ENCODE data around the gene HCN2.
"Not testable (repeated sequence)": the region's sequence is repeated elsewhere in the genome, so short reads cannot be mapped to it uniquely, and the experiment has no call there.

Gene HCN2

DNA sequence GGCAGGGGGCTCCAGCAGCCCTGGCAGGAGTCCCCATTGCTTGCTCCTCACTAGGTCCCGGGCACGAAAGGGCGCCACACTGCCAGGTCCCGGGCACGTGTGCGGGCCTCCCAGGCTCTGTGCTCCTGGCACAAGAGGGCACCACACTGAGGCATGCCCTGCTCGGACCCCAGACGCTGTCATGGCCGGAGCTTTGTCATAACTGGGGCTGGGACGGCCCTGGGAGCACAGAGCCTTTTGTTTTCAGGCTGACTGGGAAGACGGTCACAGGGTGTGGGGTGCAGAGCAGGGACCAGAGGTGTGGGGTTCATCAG, 9.9 kb upstream of the HCN2 start:
- Histone ChIP-seq H3K27ac (ENCODE audit: low read length) (no peak overlapping the region), H3K27me3 (ENCODE audit: control insufficient read depth in 1 of 2, insufficient read depth in 2 of 2, low read length in 2 of 2) (peaks cover 0 to 4% of the 10 kb centered on the region in 2 donors), H3K9me3 (ENCODE audit: control insufficient read depth in 2 of 2, low read length in 2 of 2) (no peaks in the 10 kb centered on the region), H3K4me3 (ENCODE audit: low read length in 2 of 2) (no peak overlapping the region), H3K9ac (ENCODE audit: low read length in 2 of 2) (no peak overlapping the region), H3K36me3 (ENCODE audit: control insufficient read depth in 2 of 2, insufficient read depth in 2 of 2, low read length in 2 of 2) (peaks cover 9 to 16% of the 10 kb centered on the region in 2 donors), H3K4me1 (ENCODE audit: control insufficient read depth, insufficient read depth, low read length) (peaks cover 21% of the 10 kb centered on the region)

DNA sequence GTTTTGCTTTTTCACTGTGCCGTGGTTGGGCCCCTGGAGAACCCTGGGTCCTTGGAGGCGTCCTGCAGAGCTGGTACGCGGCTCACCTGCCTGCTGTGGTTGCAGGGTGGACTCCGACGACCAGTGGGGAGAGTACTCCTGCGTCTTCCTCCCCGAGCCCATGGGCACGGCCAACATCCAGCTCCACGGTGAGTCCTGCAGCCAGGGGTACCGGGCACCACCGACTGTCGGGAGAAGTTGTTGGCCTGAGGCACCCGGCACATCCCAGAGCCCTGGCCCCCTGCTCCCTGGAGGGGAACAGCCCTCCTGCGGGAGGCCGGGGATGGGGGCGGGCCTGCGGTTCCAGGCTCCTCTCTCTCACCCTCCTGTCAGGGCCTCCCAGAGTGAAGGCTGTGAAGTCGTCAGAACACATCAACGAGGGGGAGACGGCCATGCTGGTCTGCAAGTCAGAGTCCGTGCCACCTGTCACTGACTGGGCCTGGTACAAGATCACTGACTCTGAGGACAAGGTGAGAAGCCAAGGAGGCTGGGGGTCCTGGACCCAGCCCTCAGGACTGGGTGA, 9.3 kb upstream of the HCN2 start:
- Histone ChIP-seq H3K27me3 (ENCODE audit: control insufficient read depth in 1 of 2, insufficient read depth in 2 of 2, low read length in 2 of 2) (peaks cover 0 to 4% of the 10 kb centered on the region in 2 donors), H3K4me1 (ENCODE audit: control insufficient read depth, insufficient read depth, low read length) (peaks cover 16% of the 10 kb centered on the region), H3K36me3 (ENCODE audit: control insufficient read depth in 2 of 2, insufficient read depth in 2 of 2, low read length in 2 of 2) (peaks cover 9 to 16% of the 10 kb centered on the region in 2 donors), H3K9me3 (ENCODE audit: control insufficient read depth in 2 of 2, low read length in 2 of 2) (no peaks in the 10 kb centered on the region), H3K4me3 (ENCODE audit: low read length in 2 of 2) (no peak overlapping the region), H3K9ac (ENCODE audit: low read length in 2 of 2) (no peak overlapping the region), H3K27ac (ENCODE audit: low read length) (no peak overlapping the region)

DNA sequence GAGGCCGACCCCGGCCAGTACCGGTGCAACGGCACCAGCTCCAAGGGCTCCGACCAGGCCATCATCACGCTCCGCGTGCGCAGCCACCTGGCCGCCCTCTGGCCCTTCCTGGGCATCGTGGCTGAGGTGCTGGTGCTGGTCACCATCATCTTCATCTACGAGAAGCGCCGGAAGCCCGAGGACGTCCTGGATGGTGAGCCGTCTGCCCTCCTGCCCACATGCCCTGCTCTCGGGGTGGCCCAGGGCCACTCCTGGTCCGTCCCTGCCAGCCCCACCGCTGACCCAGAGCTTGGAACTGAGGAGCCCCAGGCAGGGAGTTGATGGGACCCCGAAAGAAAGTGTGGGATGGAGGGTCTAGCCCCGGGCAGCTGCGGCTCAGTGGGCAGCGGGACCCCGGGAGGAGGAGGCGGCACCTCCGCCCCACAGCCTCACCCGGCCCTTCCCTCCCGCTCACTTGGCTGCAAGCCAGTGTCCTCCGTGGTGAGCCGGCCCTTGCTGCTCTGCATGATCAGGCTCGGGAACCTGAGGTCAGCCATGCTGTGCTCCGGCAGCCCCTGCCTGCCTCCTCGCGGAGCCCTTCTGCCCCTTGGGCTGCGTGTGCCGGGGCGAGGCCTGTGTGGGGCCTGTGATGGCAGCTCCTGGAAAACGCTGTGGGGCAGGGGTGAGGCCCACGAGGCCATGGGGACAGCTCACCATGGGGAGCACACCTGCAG, 8.1 kb upstream of the HCN2 start:
- peaks cover 0 to 8% of the 10 kb centered on the region in 2 donors for H3K27me3 ChIP-seq (ENCODE audit: control insufficient read depth in 1 of 2, insufficient read depth in 2 of 2, low read length in 2 of 2)
- peaks cover 6% of the 10 kb centered on the region for H3K4me1 ChIP-seq (ENCODE audit: control insufficient read depth, insufficient read depth, low read length)
- H3K36me3 ChIP-seq (ENCODE audit: control insufficient read depth in 2 of 2, insufficient read depth in 2 of 2, low read length in 2 of 2) = peaks cover 9 to 16% of the 10 kb centered on the region in 2 donors
- no peak overlapping the region for H3K9ac ChIP-seq (ENCODE audit: low read length in 2 of 2)
- no peak overlapping the region for H3K4me3 ChIP-seq (ENCODE audit: low read length in 2 of 2)
- H3K9me3 ChIP-seq (ENCODE audit: control insufficient read depth in 2 of 2, low read length in 2 of 2) = no peaks in the 10 kb centered on the region
- H3K27ac ChIP-seq (ENCODE audit: low read length) = no peak overlapping the region

DNA sequence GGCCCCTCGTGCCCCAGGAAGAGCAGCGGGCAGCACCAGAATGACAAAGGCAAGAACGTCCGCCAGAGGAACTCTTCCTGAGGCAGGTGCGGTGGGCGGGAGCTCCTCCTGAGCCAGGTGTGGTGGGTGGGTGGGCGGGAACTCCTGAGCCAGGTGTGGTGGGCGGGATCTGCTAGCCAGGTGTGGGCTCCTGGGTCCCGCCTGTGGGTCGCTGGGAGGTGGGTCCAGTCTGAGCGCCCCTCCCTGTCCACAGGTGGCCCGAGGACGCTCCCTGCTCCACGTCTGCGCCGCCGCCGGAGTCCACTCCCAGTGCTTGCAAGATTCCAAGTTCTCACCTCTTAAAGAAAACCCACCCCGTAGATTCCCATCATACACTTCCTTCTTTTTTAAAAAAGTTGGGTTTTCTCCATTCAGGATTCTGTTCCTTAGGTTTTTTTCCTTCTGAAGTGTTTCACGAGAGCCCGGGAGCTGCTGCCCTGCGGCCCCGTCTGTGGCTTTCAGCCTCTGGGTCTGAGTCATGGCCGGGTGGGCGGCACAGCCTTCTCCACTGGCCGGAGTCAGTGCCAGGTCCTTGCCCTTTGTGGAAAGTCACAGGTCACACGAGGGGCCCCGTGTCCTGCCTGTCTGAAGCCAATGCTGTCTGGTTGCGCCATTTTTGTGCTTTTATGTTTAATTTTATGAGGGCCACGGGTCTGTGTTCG, 7.0 kb upstream of the HCN2 start:
- Histone ChIP-seq H3K36me3 (ENCODE audit: control insufficient read depth in 2 of 2, insufficient read depth in 2 of 2, low read length in 2 of 2) (peaks cover 9 to 16% of the 10 kb centered on the region in 2 donors), H3K27ac (ENCODE audit: low read length) (no peak overlapping the region), H3K4me1 (ENCODE audit: control insufficient read depth, insufficient read depth, low read length) (no peaks in the 10 kb centered on the region), H3K4me3 (ENCODE audit: low read length in 2 of 2) (no peak overlapping the region), H3K9me3 (ENCODE audit: control insufficient read depth in 2 of 2, low read length in 2 of 2) (no peaks in the 10 kb centered on the region), H3K9ac (ENCODE audit: low read length in 2 of 2) (no peak overlapping the region), H3K27me3 (ENCODE audit: control insufficient read depth in 1 of 2, insufficient read depth in 2 of 2, low read length in 2 of 2) (peaks cover 0 to 8% of the 10 kb centered on the region in 2 donors)

DNA sequence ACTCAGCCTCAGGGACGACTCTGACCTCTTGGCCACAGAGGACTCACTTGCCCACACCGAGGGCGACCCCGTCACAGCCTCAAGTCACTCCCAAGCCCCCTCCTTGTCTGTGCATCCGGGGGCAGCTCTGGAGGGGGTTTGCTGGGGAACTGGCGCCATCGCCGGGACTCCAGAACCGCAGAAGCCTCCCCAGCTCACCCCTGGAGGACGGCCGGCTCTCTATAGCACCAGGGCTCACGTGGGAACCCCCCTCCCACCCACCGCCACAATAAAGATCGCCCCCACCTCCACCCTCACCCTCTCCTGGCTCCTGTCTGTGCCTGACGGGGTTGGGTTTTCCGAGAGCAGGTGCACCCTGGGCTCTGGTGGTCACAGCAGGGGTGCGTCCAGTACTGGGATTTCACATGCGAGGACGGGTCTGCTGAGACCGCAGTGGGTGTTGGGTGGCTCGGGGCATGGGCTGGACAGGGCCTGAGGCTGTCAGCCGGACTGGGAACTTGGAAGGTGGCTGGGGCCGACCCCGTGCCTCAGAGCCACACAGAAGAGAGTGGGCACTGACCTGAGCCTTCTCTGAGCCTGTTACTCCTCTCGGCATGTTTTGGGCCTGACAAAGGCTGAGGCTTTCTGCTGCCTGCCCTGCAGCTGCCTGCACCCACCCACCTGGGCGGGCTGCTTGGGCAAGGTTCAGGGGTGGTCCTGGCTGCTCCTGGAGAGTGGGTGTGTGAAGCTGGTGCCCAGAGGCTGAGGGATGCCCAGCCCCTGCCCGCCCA, 6.3 kb upstream of the HCN2 start:
- Histone ChIP-seq H3K27me3 (ENCODE audit: control insufficient read depth in 1 of 2, insufficient read depth in 2 of 2, low read length in 2 of 2) (peaks cover 3 to 12% of the 10 kb centered on the region in 2 donors), H3K4me1 (ENCODE audit: control insufficient read depth, insufficient read depth, low read length) (peaks cover 3% of the 10 kb centered on the region), H3K9me3 (ENCODE audit: control insufficient read depth in 2 of 2, low read length in 2 of 2) (no peaks in the 10 kb centered on the region), H3K27ac (ENCODE audit: low read length) (no peak overlapping the region), H3K4me3 (ENCODE audit: low read length in 2 of 2) (no peak overlapping the region), H3K9ac (ENCODE audit: low read length in 2 of 2) (no peak overlapping the region), H3K36me3 (ENCODE audit: control insufficient read depth in 2 of 2, insufficient read depth in 2 of 2, low read length in 2 of 2) (peaks cover 9 to 16% of the 10 kb centered on the region in 2 donors)

DNA sequence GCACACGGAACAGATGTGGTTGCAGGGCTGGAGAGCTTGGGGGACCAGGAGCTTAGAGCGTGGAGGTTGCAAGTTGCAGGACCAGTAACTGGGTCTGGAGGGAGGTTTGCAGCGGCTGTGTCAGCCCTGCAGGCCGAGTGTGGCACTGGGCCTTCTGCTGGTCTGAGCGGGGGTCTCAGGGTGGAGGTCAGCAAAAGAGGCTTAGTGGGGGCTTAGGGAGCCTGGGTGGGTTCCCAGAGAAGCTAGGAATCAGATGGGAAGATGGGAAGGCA, 5.8 kb upstream of the HCN2 start:
- Histone ChIP-seq H3K27me3 (ENCODE audit: control insufficient read depth in 1 of 2, insufficient read depth in 2 of 2, low read length in 2 of 2) (peaks cover 7 to 16% of the 10 kb centered on the region in 2 donors), H3K4me3 (ENCODE audit: low read length in 2 of 2) (no peak overlapping the region), H3K4me1 (ENCODE audit: control insufficient read depth, insufficient read depth, low read length) (peaks cover 7% of the 10 kb centered on the region), H3K9me3 (ENCODE audit: control insufficient read depth in 2 of 2, low read length in 2 of 2) (no peaks in the 10 kb centered on the region), H3K36me3 (ENCODE audit: control insufficient read depth in 2 of 2, insufficient read depth in 2 of 2, low read length in 2 of 2) (peaks cover 9 to 16% of the 10 kb centered on the region in 2 donors), H3K9ac (ENCODE audit: low read length in 2 of 2) (no peak overlapping the region), H3K27ac (ENCODE audit: low read length) (no peak overlapping the region)

DNA sequence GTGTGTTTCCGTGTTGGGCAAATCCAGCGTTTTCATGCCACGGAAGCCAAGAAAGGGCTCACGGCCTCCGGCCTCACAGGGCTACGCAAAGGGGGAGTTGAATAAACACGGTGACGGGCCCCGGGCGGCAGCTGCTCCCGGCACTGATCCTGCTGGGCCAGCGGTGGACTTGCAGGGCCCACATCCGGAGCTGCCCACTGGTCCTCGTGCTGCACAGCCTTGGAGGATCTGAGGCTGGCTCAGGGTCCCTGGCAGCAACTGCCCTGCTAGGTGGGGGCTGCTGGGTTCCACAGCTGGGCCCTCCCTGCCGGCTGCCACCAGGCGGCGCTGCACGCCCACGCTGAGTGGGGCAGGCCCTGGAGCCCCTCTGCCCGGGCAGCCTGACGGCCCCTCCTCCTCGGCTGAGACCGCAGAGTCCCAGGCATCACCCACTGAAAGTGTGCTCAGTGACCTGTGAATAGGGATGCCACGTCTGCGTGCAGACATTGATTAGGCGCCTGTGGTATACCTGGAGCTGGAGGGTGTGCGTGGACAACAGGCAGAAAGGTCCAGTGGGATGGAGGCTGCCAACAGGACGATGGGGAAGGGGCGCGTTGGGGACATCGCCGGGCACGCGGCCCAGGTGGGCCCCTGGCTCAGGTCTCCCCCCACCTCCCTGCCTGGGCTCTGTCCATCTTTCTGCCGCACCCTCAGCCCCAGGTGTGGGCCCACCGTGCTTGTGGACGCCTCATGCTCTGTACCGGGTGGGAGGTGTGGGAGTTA, 5.3 kb upstream of the HCN2 start:
- Histone ChIP-seq H3K27me3 (ENCODE audit: control insufficient read depth in 1 of 2, insufficient read depth in 2 of 2, low read length in 2 of 2) (peaks cover 11 to 21% of the 10 kb centered on the region in 2 donors), H3K9me3 (ENCODE audit: control insufficient read depth in 2 of 2, low read length in 2 of 2) (no peaks in the 10 kb centered on the region), H3K36me3 (ENCODE audit: control insufficient read depth in 2 of 2, insufficient read depth in 2 of 2, low read length in 2 of 2) (peaks cover 9 to 16% of the 10 kb centered on the region in 2 donors), H3K4me3 (ENCODE audit: low read length in 2 of 2) (no peak overlapping the region), H3K4me1 (ENCODE audit: control insufficient read depth, insufficient read depth, low read length) (peaks cover 12% of the 10 kb centered on the region), H3K27ac (ENCODE audit: low read length) (no peak overlapping the region), H3K9ac (ENCODE audit: low read length in 2 of 2) (no peak overlapping the region)

DNA sequence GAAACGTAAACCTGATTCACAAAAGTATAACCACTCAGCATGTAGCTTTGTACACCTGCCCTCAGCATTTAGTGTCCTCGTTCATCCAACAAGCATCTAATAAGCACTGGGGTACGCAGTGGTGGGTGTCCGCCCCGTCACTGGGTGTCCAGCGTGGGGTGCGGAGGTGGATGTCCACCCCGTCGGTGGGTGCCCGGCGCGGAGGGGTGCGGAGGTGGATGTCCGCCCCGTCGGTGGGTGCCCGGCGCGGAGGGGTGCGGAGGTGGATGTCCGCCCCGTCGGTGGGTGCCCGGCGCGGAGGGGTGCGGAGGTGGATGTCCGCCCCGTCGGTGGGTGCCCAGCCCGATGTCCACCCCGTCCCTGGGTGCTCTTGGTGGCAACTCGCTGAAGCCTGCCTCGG, 4.5 kb upstream of the HCN2 start:
- Histone ChIP-seq H3K36me3 (ENCODE audit: control insufficient read depth in 2 of 2, insufficient read depth in 2 of 2, low read length in 2 of 2) (peaks cover 9 to 16% of the 10 kb centered on the region in 2 donors), H3K27me3 (ENCODE audit: control insufficient read depth in 1 of 2, insufficient read depth in 2 of 2, low read length in 2 of 2) (peaks cover 11 to 22% of the 10 kb centered on the region in 2 donors), H3K4me1 (ENCODE audit: control insufficient read depth, insufficient read depth, low read length) (peaks cover 14% of the 10 kb centered on the region)
- H3K27ac ChIP-seq (ENCODE audit: low read length); H3K9ac ChIP-seq (ENCODE audit: low read length in 2 of 2); H3K9me3 ChIP-seq (ENCODE audit: control insufficient read depth in 2 of 2, low read length in 2 of 2); H3K4me3 ChIP-seq (ENCODE audit: low read length in 2 of 2): not testable (repeated sequence)

DNA sequence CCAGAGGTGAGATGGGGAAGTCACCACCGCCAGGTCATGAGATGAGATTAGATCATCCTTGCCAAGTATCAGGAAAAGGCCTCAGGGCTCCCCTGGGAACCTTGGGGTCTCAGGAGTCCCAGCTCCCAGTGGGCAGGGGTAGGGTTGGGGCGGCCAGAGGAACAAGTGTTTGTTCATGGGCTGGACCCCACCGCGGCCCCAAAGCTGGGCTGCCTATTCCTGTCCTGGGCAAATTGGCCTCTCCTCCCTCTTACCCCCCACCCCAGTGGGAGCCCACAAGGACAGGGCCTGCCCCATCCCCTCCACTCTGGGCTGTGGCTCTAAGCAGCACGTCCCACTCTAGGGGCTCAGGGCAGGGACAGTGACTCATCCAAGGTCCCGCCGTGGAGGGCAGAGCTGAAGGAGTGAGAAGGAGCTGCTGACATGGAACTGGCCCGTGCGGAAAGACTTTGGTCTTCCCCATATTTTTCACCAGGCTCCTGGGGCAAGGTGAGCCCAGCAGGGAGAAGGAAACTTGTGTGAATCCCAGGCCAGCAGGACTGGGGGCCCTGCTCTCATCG, 4.0 kb upstream of the HCN2 start:
- peaks cover 15% of the 10 kb centered on the region for H3K4me1 ChIP-seq (ENCODE audit: control insufficient read depth, insufficient read depth, low read length)
- H3K9ac ChIP-seq (ENCODE audit: low read length in 2 of 2) = no peak overlapping the region
- peaks cover 11 to 25% of the 10 kb centered on the region in 2 donors for H3K27me3 ChIP-seq (ENCODE audit: control insufficient read depth in 1 of 2, insufficient read depth in 2 of 2, low read length in 2 of 2)
- H3K27ac ChIP-seq (ENCODE audit: low read length) = no peak overlapping the region
- H3K4me3 ChIP-seq (ENCODE audit: low read length in 2 of 2) = no peak overlapping the region
- peaks cover 9 to 16% of the 10 kb centered on the region in 2 donors for H3K36me3 ChIP-seq (ENCODE audit: control insufficient read depth in 2 of 2, insufficient read depth in 2 of 2, low read length in 2 of 2)
- no peaks in the 10 kb centered on the region for H3K9me3 ChIP-seq (ENCODE audit: control insufficient read depth in 2 of 2, low read length in 2 of 2)

DNA sequence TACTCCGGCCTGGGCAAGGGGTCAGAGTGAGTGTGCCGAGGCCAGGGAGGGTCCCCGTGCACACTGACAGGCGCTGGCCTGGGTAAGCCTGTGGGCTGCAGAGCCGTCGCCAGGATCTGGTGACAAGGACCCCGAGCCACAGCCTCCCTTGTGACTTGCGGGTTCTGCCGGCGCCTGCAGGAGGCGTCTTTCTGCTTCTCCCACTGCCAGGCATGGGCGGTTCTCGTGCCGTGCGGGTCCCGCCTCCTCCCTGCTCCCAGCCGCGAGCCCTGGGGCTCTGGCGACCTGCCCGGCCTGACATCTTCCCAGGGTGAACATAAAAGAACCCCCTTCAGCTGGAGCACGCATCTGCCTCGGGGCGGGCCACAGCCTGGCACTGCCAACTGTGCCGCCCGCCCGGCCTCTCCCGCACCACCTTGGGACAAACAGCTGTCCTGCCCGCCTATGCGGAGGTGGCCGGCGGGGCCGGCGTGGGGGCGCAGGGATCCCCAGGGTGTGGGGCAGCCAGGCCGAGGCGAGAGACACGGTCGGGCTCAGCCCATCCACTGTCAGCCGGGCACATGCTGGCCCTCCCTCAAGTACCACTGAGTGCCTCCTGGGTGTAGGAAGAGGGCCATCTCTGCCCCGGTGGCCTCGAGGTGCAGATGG, 1.5 kb upstream of the HCN2 start:
- H3K27ac ChIP-seq (ENCODE audit: low read length) = no peak overlapping the region

More for the DNA sequence above, 1.5 kb upstream of the HCN2 start:
- Histone ChIP-seq H3K27me3 (ENCODE audit: control insufficient read depth in 1 of 2, insufficient read depth in 2 of 2, low read length in 2 of 2) (peaks cover 27 to 48% of the 10 kb centered on the region in 2 donors), H3K9ac (ENCODE audit: low read length in 2 of 2) (no peak overlapping the region), H3K9me3 (ENCODE audit: control insufficient read depth in 2 of 2, low read length in 2 of 2) (no peaks in the 10 kb centered on the region), H3K36me3 (ENCODE audit: control insufficient read depth in 2 of 2, insufficient read depth in 2 of 2, low read length in 2 of 2) (no peaks in the 10 kb centered on the region), H3K4me1 (ENCODE audit: control insufficient read depth, insufficient read depth, low read length) (peaks cover 18% of the 10 kb centered on the region), H3K4me3 (ENCODE audit: low read length in 2 of 2) (no peak overlapping the region)

All from stomach smooth muscle (tissue), 2 donors.